HG02571 (cell line): Measurements from ENCODE around the gene PLXDC2.

Experiments used
- ATAC-seq: cut with Tn5 transposase; IDR thresholded peaks from one replicate; pipeline ENCODE4 v1.9.1; 2021; ENCODE audit warnings: mild to moderate bottlenecking, moderate library complexity; ENCODE audit not compliant: unreplicated experiment

The PLXDC2 gene

GRCh38 chr10:19848226-19848985, 32.2 kb downstream of the PLXDC2 start:
- no peak for ATAC-seq

GRCh38 chr10:19853831-19854230, 37.6 kb downstream of the PLXDC2 start:
- ATAC-seq = no peak

GRCh38 chr10:19857876-19858275, 41.6 kb downstream of the PLXDC2 start:
- no peak for ATAC-seq

GRCh38 chr10:19860107-19860506, 43.9 kb downstream of the PLXDC2 start:
- no peak for ATAC-seq

- ATAC-seq = no peak
Observed at GRCh38 chr10:19862811-19863515, 46.7 kb downstream of the PLXDC2 start.

- ATAC-seq = no peak
Observed at GRCh38 chr10:19865676-19866075, 49.4 kb downstream of the PLXDC2 start.

GRCh38 chr10:19869370-19869769, 53.1 kb downstream of the PLXDC2 start:
- ATAC-seq = no peak

GRCh38 chr10:19872504-19873271, 56.5 kb downstream of the PLXDC2 start:
- no peak for ATAC-seq

GRCh38 chr10:19874190-19874589, 58.0 kb downstream of the PLXDC2 start:
- ATAC-seq = no peak

GRCh38 chr10:19874791-19875190, 58.6 kb downstream of the PLXDC2 start:
- no peak for ATAC-seq

GRCh38 chr10:19876570-19876969, 60.3 kb downstream of the PLXDC2 start:
- ATAC-seq = no peak

GRCh38 chr10:19877466-19878255, 61.4 kb downstream of the PLXDC2 start:
- no peak for ATAC-seq

- no peak for ATAC-seq
Observed at GRCh38 chr10:19882621-19883020, 66.4 kb downstream of the PLXDC2 start.

- no peak for ATAC-seq
Observed at GRCh38 chr10:19888061-19888660, 71.9 kb downstream of the PLXDC2 start.

GRCh38 chr10:19889256-19889655, 73.0 kb downstream of the PLXDC2 start:
- no peak for ATAC-seq

GRCh38 chr10:19891429-19891828, 75.2 kb downstream of the PLXDC2 start:
- ATAC-seq = no peak

- ATAC-seq = no peak
Observed at GRCh38 chr10:19892270-19892669, 76.0 kb downstream of the PLXDC2 start.

- no peak for ATAC-seq
Observed at GRCh38 chr10:19892677-19893076, 76.4 kb downstream of the PLXDC2 start.

GRCh38 chr10:19895500-19895899, 79.3 kb downstream of the PLXDC2 start:
- ATAC-seq = no peak

GRCh38 chr10:19902456-19902855, 86.2 kb downstream of the PLXDC2 start:
- ATAC-seq = no peak
